Ishikawa (cell line): ENCODE results near the gene FAT4.

ENCODE experiments used
- CEBPB ChIP-seq: IDR thresholded peaks from 2 replicates; pipeline ENCODE4 v1.6.1; 2012
- CREB1 ChIP-seq: IDR thresholded peaks from 2 replicates; pipeline ENCODE4 v1.6.1; 2012; ENCODE audit warnings: low read depth
- EGR1 ChIP-seq: IDR thresholded peaks from 2 replicates; pipeline ENCODE4 v1.6.1; 2012
- EP300 ChIP-seq: IDR thresholded peaks from 2 replicates; pipeline ENCODE4 v1.6.1; 2012; ENCODE audit warnings: borderline replicate concordance
- FOXM1 ChIP-seq: IDR thresholded peaks from 2 replicates; pipeline ENCODE4 v1.6.1; 2012; ENCODE audit warnings: low read depth, borderline replicate concordance
- NFIC ChIP-seq: IDR thresholded peaks from 2 replicates; pipeline ENCODE4 v1.6.1; 2012
- RAD21 ChIP-seq: IDR thresholded peaks from 2 replicates; pipeline ENCODE4 v1.6.1; 2012; ENCODE audit warnings: low read depth
- TAF1 ChIP-seq: IDR thresholded peaks from 2 replicates; pipeline ENCODE4 v1.6.1; 2012; ENCODE audit warnings: low read depth, mild to moderate bottlenecking
- TCF12 ChIP-seq: IDR thresholded peaks from 2 replicates; pipeline ENCODE4 v1.6.1; 2012; ENCODE audit warnings: low read depth
- TEAD4 ChIP-seq: IDR thresholded peaks from 2 replicates; pipeline ENCODE4 v1.6.1; 2012
- YY1 ChIP-seq: IDR thresholded peaks from 2 replicates; pipeline ENCODE4 v1.6.1; 2012; ENCODE audit warnings: low read depth
- ZBTB7A ChIP-seq: IDR thresholded peaks from 2 replicates; pipeline ENCODE4 v1.6.1; 2012; ENCODE audit warnings: low read depth
- TF ChIP-seq, protein P1 (sequence below): IDR thresholded peaks from 2 replicates; pipeline ENCODE4 v1.6.1; 2012
- TF ChIP-seq, protein P2 (sequence below): IDR thresholded peaks from 2 replicates; pipeline ENCODE4 v1.6.1; 2012; ENCODE audit warnings: low read depth, mild to moderate bottlenecking
- TF ChIP-seq, protein P3 (sequence below): IDR thresholded peaks from 2 replicates; pipeline ENCODE4 v1.6.1; 2012

FAT4 gene

DNA sequence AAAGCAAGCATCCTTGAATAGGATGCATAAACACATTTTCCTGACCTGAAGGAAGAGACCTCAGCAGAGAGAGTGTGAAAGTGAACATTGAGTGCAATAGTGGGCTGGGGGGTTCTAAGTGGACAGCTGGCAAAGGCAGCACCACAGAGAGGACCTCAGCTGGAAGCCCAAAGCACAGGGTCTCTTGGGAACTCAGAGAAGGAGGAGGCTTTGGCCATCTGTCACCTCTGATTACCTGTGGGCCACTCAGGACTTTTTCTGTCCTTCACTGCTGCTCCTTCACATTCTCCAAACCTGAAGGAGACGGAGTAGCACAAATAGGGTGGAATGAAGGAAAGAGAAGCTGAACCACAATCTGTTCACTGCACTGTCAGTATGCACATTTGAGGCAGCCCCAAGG is 37.9 kb upstream of the FAT4 start:
- TF ChIP-seq YY1: no peak
- no peak for TF ChIP-seq EP300
- no peak for TF ChIP-seq EGR1
- no peak for TF ChIP-seq TEAD4
- no peak for TF ChIP-seq TAF1
- no peak for TF ChIP-seq CEBPB
- TF ChIP-seq NFIC: no peak
- no peak for TF ChIP-seq CREB1
- TF ChIP-seq FOXM1: no peak
- no peak for TF ChIP-seq TCF12
- no peak for TF ChIP-seq ZBTB7A
- TF ChIP-seq RAD21: no peak

DNA sequence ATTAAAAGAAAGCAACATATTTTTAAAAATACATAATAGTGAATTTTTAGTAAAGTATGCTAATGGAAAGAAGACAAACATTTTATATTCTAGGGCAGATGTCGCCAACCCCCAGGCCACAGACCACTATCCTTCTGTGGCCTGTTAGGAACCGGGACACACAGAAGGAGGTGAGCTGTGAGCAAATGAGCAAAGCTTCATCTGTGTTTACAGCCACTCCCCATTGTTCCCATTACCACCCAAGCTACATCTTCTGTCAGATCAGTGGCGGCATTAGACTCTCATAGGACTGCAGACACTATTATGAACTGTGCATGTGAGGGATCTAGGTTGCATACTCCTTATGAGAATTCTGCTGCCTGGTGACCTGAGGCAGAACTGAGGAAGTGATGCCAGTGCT is 37.0 kb upstream of the FAT4 start:
- TF ChIP-seq ZBTB7A (no peak), FOXM1 (no peak), TCF12 (no peak), YY1 (no peak), TAF1 (no peak), RAD21 (no peak), NFIC (no peak), CEBPB (no peak), TEAD4 (no peak), CREB1 (no peak), EP300 (no peak), EGR1 (no peak)
- TF ChIP-seq, protein P1, sequence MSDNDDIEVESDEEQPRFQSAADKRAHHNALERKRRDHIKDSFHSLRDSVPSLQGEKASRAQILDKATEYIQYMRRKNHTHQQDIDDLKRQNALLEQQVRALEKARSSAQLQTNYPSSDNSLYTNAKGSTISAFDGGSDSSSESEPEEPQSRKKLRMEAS: no peak
- TF ChIP-seq, protein P2, sequence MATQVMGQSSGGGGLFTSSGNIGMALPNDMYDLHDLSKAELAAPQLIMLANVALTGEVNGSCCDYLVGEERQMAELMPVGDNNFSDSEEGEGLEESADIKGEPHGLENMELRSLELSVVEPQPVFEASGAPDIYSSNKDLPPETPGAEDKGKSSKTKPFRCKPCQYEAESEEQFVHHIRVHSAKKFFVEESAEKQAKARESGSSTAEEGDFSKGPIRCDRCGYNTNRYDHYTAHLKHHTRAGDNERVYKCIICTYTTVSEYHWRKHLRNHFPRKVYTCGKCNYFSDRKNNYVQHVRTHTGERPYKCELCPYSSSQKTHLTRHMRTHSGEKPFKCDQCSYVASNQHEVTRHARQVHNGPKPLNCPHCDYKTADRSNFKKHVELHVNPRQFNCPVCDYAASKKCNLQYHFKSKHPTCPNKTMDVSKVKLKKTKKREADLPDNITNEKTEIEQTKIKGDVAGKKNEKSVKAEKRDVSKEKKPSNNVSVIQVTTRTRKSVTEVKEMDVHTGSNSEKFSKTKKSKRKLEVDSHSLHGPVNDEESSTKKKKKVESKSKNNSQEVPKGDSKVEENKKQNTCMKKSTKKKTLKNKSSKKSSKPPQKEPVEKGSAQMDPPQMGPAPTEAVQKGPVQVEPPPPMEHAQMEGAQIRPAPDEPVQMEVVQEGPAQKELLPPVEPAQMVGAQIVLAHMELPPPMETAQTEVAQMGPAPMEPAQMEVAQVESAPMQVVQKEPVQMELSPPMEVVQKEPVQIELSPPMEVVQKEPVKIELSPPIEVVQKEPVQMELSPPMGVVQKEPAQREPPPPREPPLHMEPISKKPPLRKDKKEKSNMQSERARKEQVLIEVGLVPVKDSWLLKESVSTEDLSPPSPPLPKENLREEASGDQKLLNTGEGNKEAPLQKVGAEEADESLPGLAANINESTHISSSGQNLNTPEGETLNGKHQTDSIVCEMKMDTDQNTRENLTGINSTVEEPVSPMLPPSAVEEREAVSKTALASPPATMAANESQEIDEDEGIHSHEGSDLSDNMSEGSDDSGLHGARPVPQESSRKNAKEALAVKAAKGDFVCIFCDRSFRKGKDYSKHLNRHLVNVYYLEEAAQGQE: no peak
- TF ChIP-seq, protein P3, sequence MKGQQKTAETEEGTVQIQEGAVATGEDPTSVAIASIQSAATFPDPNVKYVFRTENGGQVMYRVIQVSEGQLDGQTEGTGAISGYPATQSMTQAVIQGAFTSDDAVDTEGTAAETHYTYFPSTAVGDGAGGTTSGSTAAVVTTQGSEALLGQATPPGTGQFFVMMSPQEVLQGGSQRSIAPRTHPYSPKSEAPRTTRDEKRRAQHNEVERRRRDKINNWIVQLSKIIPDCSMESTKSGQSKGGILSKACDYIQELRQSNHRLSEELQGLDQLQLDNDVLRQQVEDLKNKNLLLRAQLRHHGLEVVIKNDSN: no peak

DNA sequence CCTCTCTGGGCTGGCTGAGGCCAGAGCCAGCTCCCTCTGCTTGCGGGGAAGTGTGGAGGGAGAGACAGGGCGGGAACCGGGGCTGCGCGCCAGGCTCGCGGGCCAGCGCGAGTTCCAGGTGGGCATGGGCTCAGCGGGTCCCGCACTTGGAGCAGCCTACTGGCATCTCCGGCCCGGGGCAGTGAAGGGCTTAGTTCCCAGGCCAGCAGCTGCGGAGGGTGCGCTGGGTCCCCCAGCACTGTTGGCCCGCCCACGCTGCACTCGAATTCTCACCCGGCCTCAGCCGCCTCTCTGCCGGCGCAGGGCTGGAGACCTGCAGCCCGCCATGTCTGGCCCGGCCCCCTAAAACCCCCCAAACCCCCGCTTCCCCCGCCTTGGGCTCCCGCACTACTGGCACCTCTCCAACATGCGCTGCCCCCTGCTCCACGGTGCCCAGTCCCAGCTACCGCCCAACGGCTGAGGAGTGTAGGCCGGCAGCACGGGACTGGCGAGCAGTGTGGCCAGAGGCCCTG is 33.8 kb upstream of the FAT4 start:
- no peak for TF ChIP-seq FOXM1
- no peak for TF ChIP-seq CEBPB
- TF ChIP-seq, protein P2: no peak
- TF ChIP-seq TCF12: no peak
- TF ChIP-seq, protein P1: no peak
- TF ChIP-seq NFIC: no peak
- TF ChIP-seq TAF1: no peak
- no peak for TF ChIP-seq CREB1
- no peak for TF ChIP-seq YY1
- TF ChIP-seq ZBTB7A: no peak
- no peak for TF ChIP-seq EGR1
- no peak for TF ChIP-seq EP300
- TF ChIP-seq, protein P3: no peak
- no peak for TF ChIP-seq RAD21
- TF ChIP-seq TEAD4: no peak

DNA sequence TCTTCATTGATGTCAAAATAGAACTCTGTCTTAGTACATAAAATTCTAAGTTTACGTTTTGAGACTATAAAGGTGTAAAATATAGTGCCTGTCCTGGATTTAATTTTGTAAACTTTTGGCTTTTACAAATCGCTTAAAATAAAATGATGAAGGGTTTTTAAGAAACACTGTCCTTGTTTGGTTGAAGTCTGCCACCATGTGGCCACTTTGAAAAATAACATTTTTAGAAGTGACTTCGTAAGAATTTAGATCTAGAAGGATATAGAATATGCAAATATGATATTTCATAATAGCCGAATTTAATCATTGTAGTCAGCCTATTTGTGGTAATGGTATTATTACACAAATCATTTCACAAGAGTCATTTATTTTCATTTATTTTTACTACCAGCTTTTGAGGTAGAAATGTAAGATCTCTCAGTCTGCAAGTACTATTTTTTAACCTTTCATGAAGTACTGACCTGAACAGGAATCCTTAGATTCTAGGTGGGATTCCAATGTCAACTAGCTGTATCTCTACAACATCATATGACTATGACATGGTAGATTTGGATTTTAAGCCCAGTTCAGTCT is 31.0 kb upstream of the FAT4 start:
- TF ChIP-seq, protein P1: no peak
- peak; percentile 75 for TF ChIP-seq RAD21

DNA sequence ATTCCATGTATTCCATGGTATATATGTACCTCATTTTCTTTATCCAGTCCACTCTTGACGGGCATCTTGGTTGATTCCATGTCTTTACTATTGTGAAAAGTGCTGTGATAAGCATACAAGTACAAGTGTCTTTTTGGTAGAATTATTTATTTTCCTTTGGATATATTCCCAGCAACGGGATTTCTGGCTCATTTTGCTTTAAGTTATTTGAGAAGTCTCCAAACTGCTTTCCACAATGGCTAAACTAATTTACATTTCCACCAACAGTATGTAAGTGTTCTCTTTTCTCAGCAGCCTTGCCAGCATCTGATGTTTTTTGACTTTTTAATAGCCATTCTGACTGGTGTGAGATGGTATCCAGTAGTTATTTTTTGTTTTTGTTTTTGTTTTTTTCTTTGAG is 17.6 kb upstream of the FAT4 start:
- TF ChIP-seq, protein P2: no peak
- TF ChIP-seq CEBPB: no peak
- TF ChIP-seq EGR1: no peak
- TF ChIP-seq TCF12: no peak
- TF ChIP-seq ZBTB7A: no peak
- TF ChIP-seq NFIC: no peak
- TF ChIP-seq, protein P3: no peak
- TF ChIP-seq YY1: no peak
- TF ChIP-seq FOXM1: no peak
- TF ChIP-seq, protein P1: no peak
- no peak for TF ChIP-seq TAF1
- TF ChIP-seq RAD21: no peak
- no peak for TF ChIP-seq TEAD4
- TF ChIP-seq CREB1: no peak
- TF ChIP-seq EP300: no peak
